Right lobe of liver (tissue), 4 donors: Measurements from ENCODE around the gene SLC5A2.

Source experiments
- POLR2A ChIP-seq: fragments of 450-650 bp; IDR thresholded peaks from one replicate; pipeline ENCODE4 v1.6.1; 2017; ENCODE audit warnings: antibody characterized with exemption, mild to moderate bottlenecking
- TF ChIP-seq, protein P1 (sequence below), 4 donors: fragments of 200-600 bp in 3 of 4; fragments of 450-650 bp in 1 of 4; IDR thresholded peaks; one replicate each; pipeline versions ENCODE4 v1.5.1 to v1.8.0; 2016 to 2022; ENCODE audit warnings: antibody characterized with exemption in 4 of 4, mild to moderate bottlenecking in 2 of 4
- donor health status: DM: no; HTN: no; CAD: no.
- donor health status: DM: no; HTN: no; CAD: no.
- donor health status: DM: no; HTN: yes; CAD: no.

DNA sequence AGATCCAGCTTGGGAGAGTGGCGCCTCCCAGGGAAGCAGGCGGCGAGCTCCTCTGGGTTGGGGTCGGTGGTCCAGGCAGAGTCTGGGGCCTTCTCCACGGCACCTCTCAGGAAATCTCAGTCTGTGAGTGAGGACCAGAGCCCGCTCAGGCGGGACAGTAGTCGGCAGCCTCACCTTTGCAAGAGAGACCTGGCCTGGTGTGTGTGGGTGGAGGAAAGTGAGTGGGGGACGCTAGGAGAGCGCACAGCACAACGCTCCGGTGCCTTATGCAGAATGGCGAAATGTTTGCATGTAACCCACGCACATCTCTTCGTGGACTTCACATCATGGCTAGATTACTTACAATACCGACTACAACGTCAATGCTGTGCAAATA lies 47.0 kb downstream of the SLC5A2 start:
- TF ChIP-seq, protein P1, sequence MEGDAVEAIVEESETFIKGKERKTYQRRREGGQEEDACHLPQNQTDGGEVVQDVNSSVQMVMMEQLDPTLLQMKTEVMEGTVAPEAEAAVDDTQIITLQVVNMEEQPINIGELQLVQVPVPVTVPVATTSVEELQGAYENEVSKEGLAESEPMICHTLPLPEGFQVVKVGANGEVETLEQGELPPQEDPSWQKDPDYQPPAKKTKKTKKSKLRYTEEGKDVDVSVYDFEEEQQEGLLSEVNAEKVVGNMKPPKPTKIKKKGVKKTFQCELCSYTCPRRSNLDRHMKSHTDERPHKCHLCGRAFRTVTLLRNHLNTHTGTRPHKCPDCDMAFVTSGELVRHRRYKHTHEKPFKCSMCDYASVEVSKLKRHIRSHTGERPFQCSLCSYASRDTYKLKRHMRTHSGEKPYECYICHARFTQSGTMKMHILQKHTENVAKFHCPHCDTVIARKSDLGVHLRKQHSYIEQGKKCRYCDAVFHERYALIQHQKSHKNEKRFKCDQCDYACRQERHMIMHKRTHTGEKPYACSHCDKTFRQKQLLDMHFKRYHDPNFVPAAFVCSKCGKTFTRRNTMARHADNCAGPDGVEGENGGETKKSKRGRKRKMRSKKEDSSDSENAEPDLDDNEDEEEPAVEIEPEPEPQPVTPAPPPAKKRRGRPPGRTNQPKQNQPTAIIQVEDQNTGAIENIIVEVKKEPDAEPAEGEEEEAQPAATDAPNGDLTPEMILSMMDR (IDR thresholded peaks at IDR 0.05) = no peak
- no peak for TF ChIP-seq POLR2A
